ENCODE measurements around the gene CCDC93.

- TF ChIP-seq REST (IDR thresholded peaks at IDR 0.05; ENCODE audit: insufficient read depth in 1 of 2, low read depth in 2 of 2, low read length in 1 of 2) = no peak
- TF ChIP-seq CTCF (IDR thresholded peaks at IDR 0.05) = no peak
- no peak for TF ChIP-seq POLR2AphosphoS5 (IDR thresholded peaks at IDR 0.05; ENCODE audit: low read depth, low read length)
These were observed 29.7 kb downstream of the CCDC93 start for GRCh38 chr2:117984208-117984607.
